Measurements from ENCODE around the gene LRP5.

DNA sequence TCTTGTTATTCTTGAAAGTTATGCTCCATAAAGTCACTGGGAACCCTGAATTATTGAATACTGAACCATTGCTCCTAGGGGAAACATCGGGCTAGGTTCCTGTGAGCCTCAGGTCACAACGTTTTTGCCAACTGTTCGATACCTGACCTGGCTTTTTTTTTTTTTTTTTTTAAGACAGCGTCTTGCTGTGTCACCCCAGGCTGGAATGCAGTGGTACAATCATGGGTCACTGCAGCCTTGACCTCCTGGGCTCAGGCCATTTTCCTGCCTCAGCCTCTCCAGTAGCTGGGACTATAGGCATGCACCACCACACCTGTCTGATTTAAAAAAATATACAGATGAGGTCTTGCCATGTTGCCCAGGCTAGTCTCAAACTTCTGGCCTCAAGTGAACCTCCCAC is 22.5 kb downstream of the LRP5 start:
- TF ChIP-seq, protein P1, sequence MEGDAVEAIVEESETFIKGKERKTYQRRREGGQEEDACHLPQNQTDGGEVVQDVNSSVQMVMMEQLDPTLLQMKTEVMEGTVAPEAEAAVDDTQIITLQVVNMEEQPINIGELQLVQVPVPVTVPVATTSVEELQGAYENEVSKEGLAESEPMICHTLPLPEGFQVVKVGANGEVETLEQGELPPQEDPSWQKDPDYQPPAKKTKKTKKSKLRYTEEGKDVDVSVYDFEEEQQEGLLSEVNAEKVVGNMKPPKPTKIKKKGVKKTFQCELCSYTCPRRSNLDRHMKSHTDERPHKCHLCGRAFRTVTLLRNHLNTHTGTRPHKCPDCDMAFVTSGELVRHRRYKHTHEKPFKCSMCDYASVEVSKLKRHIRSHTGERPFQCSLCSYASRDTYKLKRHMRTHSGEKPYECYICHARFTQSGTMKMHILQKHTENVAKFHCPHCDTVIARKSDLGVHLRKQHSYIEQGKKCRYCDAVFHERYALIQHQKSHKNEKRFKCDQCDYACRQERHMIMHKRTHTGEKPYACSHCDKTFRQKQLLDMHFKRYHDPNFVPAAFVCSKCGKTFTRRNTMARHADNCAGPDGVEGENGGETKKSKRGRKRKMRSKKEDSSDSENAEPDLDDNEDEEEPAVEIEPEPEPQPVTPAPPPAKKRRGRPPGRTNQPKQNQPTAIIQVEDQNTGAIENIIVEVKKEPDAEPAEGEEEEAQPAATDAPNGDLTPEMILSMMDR (conservative IDR thresholded peaks at IDR 0.05; ENCODE audit: low read depth, low read length): no peak
- TF ChIP-seq EZH2 (IDR thresholded peaks at IDR 0.05; ENCODE audit: borderline replicate concordance, low read depth, low read length, poor library complexity, severe bottlenecking): no peak
